MCF 10A (cell line): ENCODE results near the gene PEX11G. TPM values are rescaled to one million over a fixed set of nuclear protein-coding genes. Genes with fewer than 3 reads are reported as not detected.

Experiments used
- BruUV-seq: library from RNA; stranded (reverse); fragments of 400-500 nt; replicated peaks from 2 replicates; lab custom pipeline; 2021; lab: Mats Ljungman, UMichigan
- CTCF ChIA-PET: fragments of 300-600 bp; sonication (Branson Sonifier 250); formaldehyde crosslinking; extraction: SDS; loops from one replicate; lab custom pipeline; 2021; ENCODE audit warnings: antibody characterized with exemption, inconsistent platforms; lab: Yijun Ruan, JAX
- POLR2A ChIA-PET: fragments of 300-600, 350-650 bp; sonication (Branson Sonifier 250); formaldehyde crosslinking; extraction: SDS; loops from one replicate; lab custom pipeline; 2020; ENCODE audit warnings: antibody characterized with exemption, inconsistent platforms; lab: Yijun Ruan, JAX
- DNase-seq: peaks from one replicate; pipeline ENCODE4 v3.0.0-alpha.2; 2018; ENCODE audit not compliant: unreplicated experiment
- H3K27ac Mint-ChIP-seq: one replicate; pipeline ENCODE4 v1.8.0; 2022; ENCODE audit warnings: mild to moderate bottlenecking, low read depth, mixed read lengths; ENCODE audit not compliant: unreplicated experiment
- H3K27me3 Mint-ChIP-seq: one replicate; pipeline ENCODE4 v1.8.0; 2022; ENCODE audit warnings: mixed read lengths; ENCODE audit not compliant: insufficient read depth, unreplicated experiment
- H3K36me3 Mint-ChIP-seq: one replicate; pipeline ENCODE4 v1.8.0; 2022; ENCODE audit warnings: mild to moderate bottlenecking, moderate library complexity, mixed read lengths; ENCODE audit not compliant: insufficient read depth, unreplicated experiment
- H3K4me1 Mint-ChIP-seq: one replicate; pipeline ENCODE4 v1.8.0; 2022; ENCODE audit warnings: mixed read lengths; ENCODE audit not compliant: insufficient read depth, unreplicated experiment
- H3K4me3 Mint-ChIP-seq: one replicate; pipeline ENCODE4 v1.8.0; 2022; ENCODE audit warnings: mild to moderate bottlenecking, moderate library complexity, mixed read lengths; ENCODE audit not compliant: unreplicated experiment
- H3K9me3 Mint-ChIP-seq: one replicate; pipeline ENCODE4 v1.8.0; 2022; ENCODE audit warnings: mixed read lengths; ENCODE audit not compliant: unreplicated experiment
- intact Hi-C: fragments of 100-400 bp; cut with micrococcal nuclease; formaldehyde crosslinking; loops from 2 replicates; pipeline ENCODE4 v1.14.1; 2022
- total RNA-seq: library from RNA; stranded (reverse); gene quantifications from 2 replicates; pipeline ENCODE4 v1.2.3, GENCODE V29; 2022
- TF ChIP-seq, protein P1 (sequence below): fragments of 200-600 bp; IDR thresholded peaks from one replicate; pipeline ENCODE4 v1.8.0; 2022; ENCODE audit warnings: antibody characterized with exemption, mild to moderate bottlenecking; ENCODE audit not compliant: unreplicated experiment

PEX11G gene
- total RNA-seq, 1 experiment from 2014 or later, result 5.5 TPM

- no peaks in the 10 kb centered on the region for H3K9me3 Mint-ChIP-seq
- TSS peak; percentile 19 for BruUV-seq
- H3K4me3 Mint-ChIP-seq, result no peak overlapping the region
- peaks cover 45% of the 10 kb centered on the region for H3K36me3 Mint-ChIP-seq
- TF ChIP-seq, protein P1, sequence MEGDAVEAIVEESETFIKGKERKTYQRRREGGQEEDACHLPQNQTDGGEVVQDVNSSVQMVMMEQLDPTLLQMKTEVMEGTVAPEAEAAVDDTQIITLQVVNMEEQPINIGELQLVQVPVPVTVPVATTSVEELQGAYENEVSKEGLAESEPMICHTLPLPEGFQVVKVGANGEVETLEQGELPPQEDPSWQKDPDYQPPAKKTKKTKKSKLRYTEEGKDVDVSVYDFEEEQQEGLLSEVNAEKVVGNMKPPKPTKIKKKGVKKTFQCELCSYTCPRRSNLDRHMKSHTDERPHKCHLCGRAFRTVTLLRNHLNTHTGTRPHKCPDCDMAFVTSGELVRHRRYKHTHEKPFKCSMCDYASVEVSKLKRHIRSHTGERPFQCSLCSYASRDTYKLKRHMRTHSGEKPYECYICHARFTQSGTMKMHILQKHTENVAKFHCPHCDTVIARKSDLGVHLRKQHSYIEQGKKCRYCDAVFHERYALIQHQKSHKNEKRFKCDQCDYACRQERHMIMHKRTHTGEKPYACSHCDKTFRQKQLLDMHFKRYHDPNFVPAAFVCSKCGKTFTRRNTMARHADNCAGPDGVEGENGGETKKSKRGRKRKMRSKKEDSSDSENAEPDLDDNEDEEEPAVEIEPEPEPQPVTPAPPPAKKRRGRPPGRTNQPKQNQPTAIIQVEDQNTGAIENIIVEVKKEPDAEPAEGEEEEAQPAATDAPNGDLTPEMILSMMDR, result no peak
- no peaks in the 10 kb centered on the region for H3K27me3 Mint-ChIP-seq
- peak; percentile 70 for DNase-seq
- CTCF ChIA-PET, result interaction anchor here (0.6 to 0.7 kb wide), 2 partner anchors 12 to 44 kb away, joined by 3 to 4 read pairs; no protein-coding TSS in a partner anchor
- intact Hi-C loops, result no loop called here
- H3K4me1 Mint-ChIP-seq, result no peaks in the 10 kb centered on the region
- POLR2A ChIA-PET, result no interaction called here
- H3K27ac Mint-ChIP-seq, result no peak overlapping the region
Measured at GRCh38 chr19:7471696-7472615, 16.9 kb downstream of the PEX11G start.

DNA sequence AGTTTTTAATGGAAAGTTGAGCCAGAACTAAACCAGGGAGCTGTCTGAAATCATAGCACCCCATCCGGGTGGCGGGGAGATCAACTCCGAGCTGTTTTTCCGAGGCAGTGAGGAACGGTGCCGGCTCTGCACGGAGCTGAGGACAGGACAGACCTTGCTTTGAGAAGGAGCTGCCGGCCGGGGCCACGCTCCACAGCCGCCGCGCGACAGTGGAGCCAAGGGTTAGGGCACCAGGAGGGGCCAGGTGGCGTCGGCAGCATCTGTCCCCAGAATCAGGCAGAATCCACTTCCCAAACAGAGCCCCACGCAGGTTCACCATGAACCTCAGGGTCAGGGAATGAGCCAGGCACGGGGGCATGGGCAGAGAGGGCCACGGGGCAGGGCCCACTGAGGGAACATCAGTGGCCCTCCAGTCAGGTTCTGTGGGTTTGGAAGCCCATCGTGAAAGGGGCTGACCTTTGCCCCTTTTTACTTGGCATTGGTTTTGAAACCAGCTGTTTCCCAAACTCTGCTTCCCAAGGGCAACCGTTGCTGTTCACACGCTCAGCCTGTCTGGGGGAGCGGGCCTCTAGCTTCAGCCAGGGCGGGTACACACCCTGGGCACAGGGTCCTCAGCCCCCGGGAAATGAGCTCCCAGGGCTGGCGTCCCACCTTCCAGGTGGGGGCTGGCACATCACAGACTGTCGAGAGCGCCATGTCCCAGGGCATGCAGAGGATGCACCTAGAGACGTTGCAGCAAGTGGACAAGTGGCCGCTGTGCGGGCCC lies 18.1 kb downstream of the PEX11G start:
- DNase-seq, result no peak
- H3K27ac Mint-ChIP-seq, result no peak overlapping the region
- TF ChIP-seq, protein P1, result no peak
- intact Hi-C loops, result no loop called here
- no peak overlapping the region for H3K4me3 Mint-ChIP-seq
- no TSS peak for BruUV-seq
- H3K27me3 Mint-ChIP-seq, result no peaks in the 10 kb centered on the region
- ChIA-PET CTCF (interaction anchor here (0.5 to 0.7 kb wide), 2 partner anchors 14 to 123 kb away, joined by 3 to 4 read pairs; no protein-coding TSS in a partner anchor), POLR2A (interaction anchor here (0.7 to 0.8 kb wide), 2 partner anchors 12 to 165 kb away, joined by 3 read pairs; no protein-coding TSS in a partner anchor)
- H3K4me1 Mint-ChIP-seq, result no peaks in the 10 kb centered on the region
- peaks cover 47% of the 10 kb centered on the region for H3K36me3 Mint-ChIP-seq
- no peaks in the 10 kb centered on the region for H3K9me3 Mint-ChIP-seq

DNA sequence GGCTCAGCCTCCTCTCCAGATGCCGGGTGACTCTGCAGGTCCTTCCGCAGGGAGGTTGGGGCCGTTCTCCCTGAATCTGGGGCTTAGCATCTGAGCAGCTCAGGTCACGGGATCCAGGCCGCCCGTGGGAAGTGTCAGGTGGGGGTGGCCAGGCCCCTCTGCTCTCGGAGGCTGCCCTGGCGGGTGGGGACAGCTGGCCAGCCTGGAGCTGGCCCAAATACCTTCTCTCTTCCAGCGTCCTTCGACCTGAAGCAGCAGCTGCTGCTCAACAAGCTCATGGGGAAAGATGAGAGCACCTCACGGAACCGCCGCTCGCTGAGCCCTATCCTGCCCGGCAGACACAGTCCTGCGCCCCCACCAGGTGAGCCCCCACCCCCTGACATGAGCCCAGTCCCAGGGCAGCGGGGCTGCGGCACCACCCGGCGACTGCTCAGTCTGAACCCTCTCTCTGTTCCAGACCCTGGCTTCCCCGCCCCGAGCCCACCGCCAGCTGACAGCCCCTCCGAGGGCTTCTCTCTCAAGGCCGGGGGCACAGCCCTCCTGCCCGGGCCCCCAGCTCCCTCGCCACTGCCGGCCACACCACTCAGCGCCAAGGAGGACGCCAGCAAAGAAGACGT lies 19.1 kb downstream of the PEX11G start:
- Mint-ChIP-seq H3K27ac (no peak overlapping the region), H3K9me3 (no peaks in the 10 kb centered on the region), H3K36me3 (peaks cover 50% of the 10 kb centered on the region), H3K4me3 (no peak overlapping the region), H3K27me3 (no peaks in the 10 kb centered on the region), H3K4me1 (no peaks in the 10 kb centered on the region)
- ChIA-PET CTCF (interaction anchor here (0.5 kb wide), 1 partner anchor 122 kb away, joined by 3 read pairs; no protein-coding TSS in a partner anchor), POLR2A (interaction anchor here (0.7 kb wide), 1 partner anchor 401 kb away, joined by 3 read pairs; no protein-coding TSS in a partner anchor)
- DNase-seq, result no peak
- TF ChIP-seq, protein P1, result no peak
- BruUV-seq, result no TSS peak
- intact Hi-C loops, result no loop called here
